HepG2 (cell line): ENCODE data around the gene TFB1M.

Experiments used
- SOX5 ChIP-seq: IDR thresholded peaks from 2 replicates; pipeline ENCODE4 v1.6.1; 2016; ENCODE audit warnings: borderline replicate concordance
- ZFP41 ChIP-seq: sonication (generic); formaldehyde crosslinking; IDR thresholded peaks from 2 replicates; pipeline ENCODE4 v1.4.0; 2020; ENCODE audit warnings: mild to moderate bottlenecking, missing genetic modification reagents, borderline replicate concordance
- ZFP82 ChIP-seq: sonication (generic); formaldehyde crosslinking; IDR thresholded peaks from 2 replicates; pipeline ENCODE4 v1.5.1; 2020; ENCODE audit warnings: mild to moderate bottlenecking, missing genetic modification reagents, borderline replicate concordance
- ZNF660 ChIP-seq: sonication (generic); formaldehyde crosslinking; IDR thresholded peaks from 2 replicates; pipeline ENCODE4 v1.5.1; 2020; ENCODE audit warnings: mild to moderate bottlenecking, low read depth, missing genetic modification reagents, borderline replicate concordance
- ZZZ3 ChIP-seq: sonication (generic); formaldehyde crosslinking; IDR thresholded peaks from 2 replicates; pipeline ENCODE4 v1.4.0; 2020; ENCODE audit warnings: missing genetic modification reagents, mild to moderate bottlenecking, borderline replicate concordance
- TF ChIP-seq, protein P1 (sequence below), 2 experiments: IDR thresholded peaks; 2 replicates each; pipeline ENCODE4 v1.6.1; 2011 to 2012; ENCODE audit warnings: low read length in 2 of 2, borderline replicate concordance in 1 of 2, low read depth in 1 of 2, mild to moderate bottlenecking in 1 of 2, moderate library complexity in 1 of 2
- TF ChIP-seq, protein P2 (sequence below), 2 experiments: sonication (generic) in 1 of 2; formaldehyde crosslinking in 1 of 2; IDR thresholded peaks; 2 replicates each; pipeline versions ENCODE4 v1.5.1 to v1.6.1; 2011 to 2020; ENCODE audit warnings: borderline replicate concordance in 1 of 2, low read depth in 1 of 2, low read length in 1 of 2, mild to moderate bottlenecking in 1 of 2, missing genetic modification reagents in 1 of 2, moderate library complexity in 1 of 2
- TF ChIP-seq, protein P3 (sequence below): sonication (generic); formaldehyde crosslinking; IDR thresholded peaks from 2 replicates; pipeline ENCODE4 v1.4.0; 2020; ENCODE audit warnings: missing genetic modification reagents
- TF ChIP-seq, protein P4 (sequence below): sonication (generic); formaldehyde crosslinking; IDR thresholded peaks from 2 replicates; pipeline ENCODE4 v1.5.0; 2020; ENCODE audit warnings: mild to moderate bottlenecking, missing genetic modification reagents, moderate library complexity

DNA sequence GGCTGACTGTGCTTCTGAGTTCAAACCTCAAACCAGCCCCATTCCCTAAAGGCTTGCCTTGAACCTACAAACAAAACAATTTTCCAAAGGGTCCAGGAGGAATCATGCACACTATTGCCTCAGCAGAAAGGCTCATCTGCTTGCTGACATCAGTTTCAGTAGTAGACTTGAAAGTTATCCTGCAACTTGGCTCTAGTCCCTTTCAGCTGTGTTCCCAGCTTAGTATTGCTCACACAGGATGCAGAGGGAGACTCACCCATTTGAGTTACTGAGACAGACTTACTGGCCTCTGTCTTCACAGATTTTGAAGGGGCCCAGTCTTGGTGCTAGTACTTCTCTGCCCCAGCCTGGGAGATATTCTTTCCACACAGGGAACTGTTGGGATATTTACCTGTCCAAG, 38.5 kb upstream of the TFB1M start:
- TF ChIP-seq ZFP41 (CRISPR knock-in tag) (no peak), SOX5 (CRISPR knock-in tag) (no peak), ZNF660 (CRISPR knock-in tag) (no peak), ZFP82 (no peak), ZZZ3 (CRISPR knock-in tag) (no peak)
- TF ChIP-seq, protein P1, sequence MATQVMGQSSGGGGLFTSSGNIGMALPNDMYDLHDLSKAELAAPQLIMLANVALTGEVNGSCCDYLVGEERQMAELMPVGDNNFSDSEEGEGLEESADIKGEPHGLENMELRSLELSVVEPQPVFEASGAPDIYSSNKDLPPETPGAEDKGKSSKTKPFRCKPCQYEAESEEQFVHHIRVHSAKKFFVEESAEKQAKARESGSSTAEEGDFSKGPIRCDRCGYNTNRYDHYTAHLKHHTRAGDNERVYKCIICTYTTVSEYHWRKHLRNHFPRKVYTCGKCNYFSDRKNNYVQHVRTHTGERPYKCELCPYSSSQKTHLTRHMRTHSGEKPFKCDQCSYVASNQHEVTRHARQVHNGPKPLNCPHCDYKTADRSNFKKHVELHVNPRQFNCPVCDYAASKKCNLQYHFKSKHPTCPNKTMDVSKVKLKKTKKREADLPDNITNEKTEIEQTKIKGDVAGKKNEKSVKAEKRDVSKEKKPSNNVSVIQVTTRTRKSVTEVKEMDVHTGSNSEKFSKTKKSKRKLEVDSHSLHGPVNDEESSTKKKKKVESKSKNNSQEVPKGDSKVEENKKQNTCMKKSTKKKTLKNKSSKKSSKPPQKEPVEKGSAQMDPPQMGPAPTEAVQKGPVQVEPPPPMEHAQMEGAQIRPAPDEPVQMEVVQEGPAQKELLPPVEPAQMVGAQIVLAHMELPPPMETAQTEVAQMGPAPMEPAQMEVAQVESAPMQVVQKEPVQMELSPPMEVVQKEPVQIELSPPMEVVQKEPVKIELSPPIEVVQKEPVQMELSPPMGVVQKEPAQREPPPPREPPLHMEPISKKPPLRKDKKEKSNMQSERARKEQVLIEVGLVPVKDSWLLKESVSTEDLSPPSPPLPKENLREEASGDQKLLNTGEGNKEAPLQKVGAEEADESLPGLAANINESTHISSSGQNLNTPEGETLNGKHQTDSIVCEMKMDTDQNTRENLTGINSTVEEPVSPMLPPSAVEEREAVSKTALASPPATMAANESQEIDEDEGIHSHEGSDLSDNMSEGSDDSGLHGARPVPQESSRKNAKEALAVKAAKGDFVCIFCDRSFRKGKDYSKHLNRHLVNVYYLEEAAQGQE (IDR thresholded peaks at IDR 0.05; ENCODE audit: borderline replicate concordance in 1 of 2, low read depth in 1 of 2, low read length in 2 of 2): no peak
- TF ChIP-seq, protein P2, sequence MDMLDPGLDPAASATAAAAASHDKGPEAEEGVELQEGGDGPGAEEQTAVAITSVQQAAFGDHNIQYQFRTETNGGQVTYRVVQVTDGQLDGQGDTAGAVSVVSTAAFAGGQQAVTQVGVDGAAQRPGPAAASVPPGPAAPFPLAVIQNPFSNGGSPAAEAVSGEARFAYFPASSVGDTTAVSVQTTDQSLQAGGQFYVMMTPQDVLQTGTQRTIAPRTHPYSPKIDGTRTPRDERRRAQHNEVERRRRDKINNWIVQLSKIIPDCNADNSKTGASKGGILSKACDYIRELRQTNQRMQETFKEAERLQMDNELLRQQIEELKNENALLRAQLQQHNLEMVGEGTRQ (IDR thresholded peaks at IDR 0.05; ENCODE audit: low read depth, low read length): no peak
- TF ChIP-seq, protein P2 (CRISPR knock-in tag; IDR thresholded peaks at IDR 0.05; ENCODE audit: borderline replicate concordance): no peak
- TF ChIP-seq, protein P3, sequence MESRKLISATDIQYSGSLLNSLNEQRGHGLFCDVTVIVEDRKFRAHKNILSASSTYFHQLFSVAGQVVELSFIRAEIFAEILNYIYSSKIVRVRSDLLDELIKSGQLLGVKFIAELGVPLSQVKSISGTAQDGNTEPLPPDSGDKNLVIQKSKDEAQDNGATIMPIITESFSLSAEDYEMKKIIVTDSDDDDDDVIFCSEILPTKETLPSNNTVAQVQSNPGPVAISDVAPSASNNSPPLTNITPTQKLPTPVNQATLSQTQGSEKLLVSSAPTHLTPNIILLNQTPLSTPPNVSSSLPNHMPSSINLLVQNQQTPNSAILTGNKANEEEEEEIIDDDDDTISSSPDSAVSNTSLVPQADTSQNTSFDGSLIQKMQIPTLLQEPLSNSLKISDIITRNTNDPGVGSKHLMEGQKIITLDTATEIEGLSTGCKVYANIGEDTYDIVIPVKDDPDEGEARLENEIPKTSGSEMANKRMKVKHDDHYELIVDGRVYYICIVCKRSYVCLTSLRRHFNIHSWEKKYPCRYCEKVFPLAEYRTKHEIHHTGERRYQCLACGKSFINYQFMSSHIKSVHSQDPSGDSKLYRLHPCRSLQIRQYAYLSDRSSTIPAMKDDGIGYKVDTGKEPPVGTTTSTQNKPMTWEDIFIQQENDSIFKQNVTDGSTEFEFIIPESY (CRISPR knock-in tag): no peak
- TF ChIP-seq, protein P4, sequence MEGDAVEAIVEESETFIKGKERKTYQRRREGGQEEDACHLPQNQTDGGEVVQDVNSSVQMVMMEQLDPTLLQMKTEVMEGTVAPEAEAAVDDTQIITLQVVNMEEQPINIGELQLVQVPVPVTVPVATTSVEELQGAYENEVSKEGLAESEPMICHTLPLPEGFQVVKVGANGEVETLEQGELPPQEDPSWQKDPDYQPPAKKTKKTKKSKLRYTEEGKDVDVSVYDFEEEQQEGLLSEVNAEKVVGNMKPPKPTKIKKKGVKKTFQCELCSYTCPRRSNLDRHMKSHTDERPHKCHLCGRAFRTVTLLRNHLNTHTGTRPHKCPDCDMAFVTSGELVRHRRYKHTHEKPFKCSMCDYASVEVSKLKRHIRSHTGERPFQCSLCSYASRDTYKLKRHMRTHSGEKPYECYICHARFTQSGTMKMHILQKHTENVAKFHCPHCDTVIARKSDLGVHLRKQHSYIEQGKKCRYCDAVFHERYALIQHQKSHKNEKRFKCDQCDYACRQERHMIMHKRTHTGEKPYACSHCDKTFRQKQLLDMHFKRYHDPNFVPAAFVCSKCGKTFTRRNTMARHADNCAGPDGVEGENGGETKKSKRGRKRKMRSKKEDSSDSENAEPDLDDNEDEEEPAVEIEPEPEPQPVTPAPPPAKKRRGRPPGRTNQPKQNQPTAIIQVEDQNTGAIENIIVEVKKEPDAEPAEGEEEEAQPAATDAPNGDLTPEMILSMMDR: no peak
